Vagina (tissue), 2 donors: ENCODE measurements around the gene SYNPR.

Experiments
- POLR2A ChIP-seq, 2 donors: fragments of 450-650 bp; IDR thresholded peaks; one replicate each; pipeline ENCODE4 v1.6.1; 2017; ENCODE audit warnings: antibody characterized with exemption in 2 of 2, mild to moderate bottlenecking in 2 of 2, moderate library complexity in 2 of 2
- TF ChIP-seq, protein P1 (sequence below), 3 experiments: fragments of 450-650 bp in 2 of 3; fragments of 200-600 bp in 1 of 3; sonication (generic) in 1 of 3; IDR thresholded peaks; one replicate each; pipeline ENCODE4 v1.5.1; 2017 to 2019; ENCODE audit warnings: antibody characterized with exemption in 3 of 3, mild to moderate bottlenecking in 2 of 3, moderate library complexity in 2 of 3

DNA sequence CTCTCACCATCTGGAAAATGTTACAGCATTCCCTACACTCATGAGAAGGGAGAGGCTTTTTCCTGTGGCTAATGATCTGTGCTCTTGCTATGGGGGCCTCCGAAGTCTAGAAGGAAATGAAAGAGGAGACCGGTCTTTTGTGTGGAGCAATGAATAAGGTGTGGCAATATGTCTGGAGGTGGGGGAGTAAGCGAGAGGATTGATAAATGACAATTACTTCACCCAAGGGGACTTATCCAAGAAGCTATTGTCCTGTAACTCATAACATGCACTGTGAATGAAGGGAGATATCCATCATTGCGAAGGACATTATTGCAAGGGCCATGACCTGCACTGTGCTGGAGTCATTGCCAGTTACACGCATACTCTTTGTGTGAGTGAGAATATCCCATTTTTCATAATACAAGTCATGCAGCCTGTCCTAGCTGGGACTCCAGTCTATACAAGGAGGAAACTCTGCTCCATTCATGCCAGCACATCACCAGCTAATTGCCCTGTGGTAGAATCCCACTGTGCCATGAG lies 37.7 kb upstream of the SYNPR start:
- TF ChIP-seq, protein P1, sequence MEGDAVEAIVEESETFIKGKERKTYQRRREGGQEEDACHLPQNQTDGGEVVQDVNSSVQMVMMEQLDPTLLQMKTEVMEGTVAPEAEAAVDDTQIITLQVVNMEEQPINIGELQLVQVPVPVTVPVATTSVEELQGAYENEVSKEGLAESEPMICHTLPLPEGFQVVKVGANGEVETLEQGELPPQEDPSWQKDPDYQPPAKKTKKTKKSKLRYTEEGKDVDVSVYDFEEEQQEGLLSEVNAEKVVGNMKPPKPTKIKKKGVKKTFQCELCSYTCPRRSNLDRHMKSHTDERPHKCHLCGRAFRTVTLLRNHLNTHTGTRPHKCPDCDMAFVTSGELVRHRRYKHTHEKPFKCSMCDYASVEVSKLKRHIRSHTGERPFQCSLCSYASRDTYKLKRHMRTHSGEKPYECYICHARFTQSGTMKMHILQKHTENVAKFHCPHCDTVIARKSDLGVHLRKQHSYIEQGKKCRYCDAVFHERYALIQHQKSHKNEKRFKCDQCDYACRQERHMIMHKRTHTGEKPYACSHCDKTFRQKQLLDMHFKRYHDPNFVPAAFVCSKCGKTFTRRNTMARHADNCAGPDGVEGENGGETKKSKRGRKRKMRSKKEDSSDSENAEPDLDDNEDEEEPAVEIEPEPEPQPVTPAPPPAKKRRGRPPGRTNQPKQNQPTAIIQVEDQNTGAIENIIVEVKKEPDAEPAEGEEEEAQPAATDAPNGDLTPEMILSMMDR (IDR thresholded peaks at IDR 0.05) = no peak
- TF ChIP-seq POLR2A (IDR thresholded peaks at IDR 0.05) = no peak
